GM21367 (cell line): Measurements from ENCODE around the gene EIF2S2.

Source experiments
- ATAC-seq: cut with Tn5 transposase; IDR thresholded peaks from one replicate; pipeline ENCODE4 v1.9.1; 2021; ENCODE audit not compliant: unreplicated experiment

EIF2S2 gene

GRCh38 chr20:34122274-34122980, 10.4 kb upstream of the EIF2S2 start:
- no peak for ATAC-seq

- ATAC-seq = no peak
Observed at GRCh38 chr20:34120213-34120612, 8.2 kb upstream of the EIF2S2 start.

GRCh38 chr20:34115232-34115631, 3.2 kb upstream of the EIF2S2 start:
- ATAC-seq = no peak

- no peak for ATAC-seq
Observed at GRCh38 chr20:34114809-34115208, 2.8 kb upstream of the EIF2S2 start.

- no peak for ATAC-seq
Observed at GRCh38 chr20:34112600-34113101, 608 bp upstream of the EIF2S2 start.

GRCh38 chr20:34110745-34111641, 1.1 kb downstream of the EIF2S2 start:
- no peak for ATAC-seq

GRCh38 chr20:34110025-34110744, 1.9 kb downstream of the EIF2S2 start:
- no peak for ATAC-seq

- no peak for ATAC-seq
Observed at GRCh38 chr20:34109442-34109841, 2.6 kb downstream of the EIF2S2 start.

GRCh38 chr20:34108616-34109174, 3.3 kb downstream of the EIF2S2 start:
- ATAC-seq = no peak

GRCh38 chr20:34105978-34106675, 5.9 kb downstream of the EIF2S2 start:
- no peak for ATAC-seq

- ATAC-seq = no peak
Observed at GRCh38 chr20:34104059-34104458, 8.0 kb downstream of the EIF2S2 start.

GRCh38 chr20:34102342-34102741, 9.7 kb downstream of the EIF2S2 start:
- ATAC-seq = no peak

- no peak for ATAC-seq
Observed at GRCh38 chr20:34100576-34100975, 11.5 kb downstream of the EIF2S2 start.

GRCh38 chr20:34099675-34100074, 12.4 kb downstream of the EIF2S2 start:
- ATAC-seq = no peak

GRCh38 chr20:34098570-34098969, 13.5 kb downstream of the EIF2S2 start:
- ATAC-seq = no peak

GRCh38 chr20:34096699-34097444, 15.2 kb downstream of the EIF2S2 start:
- ATAC-seq = no peak

- ATAC-seq = no peak
Observed at GRCh38 chr20:34095825-34096224, 16.2 kb downstream of the EIF2S2 start.

GRCh38 chr20:34093895-34094294, 18.1 kb downstream of the EIF2S2 start:
- no peak for ATAC-seq

GRCh38 chr20:34091637-34092200, 20.3 kb downstream of the EIF2S2 start:
- ATAC-seq = no peak
